ENCODE results near the gene ABR.
"Not testable (repeated sequence)": the region's sequence is repeated elsewhere in the genome, so short reads cannot be mapped to it uniquely, and the experiment has no call there.

Gene ABR

DNA sequence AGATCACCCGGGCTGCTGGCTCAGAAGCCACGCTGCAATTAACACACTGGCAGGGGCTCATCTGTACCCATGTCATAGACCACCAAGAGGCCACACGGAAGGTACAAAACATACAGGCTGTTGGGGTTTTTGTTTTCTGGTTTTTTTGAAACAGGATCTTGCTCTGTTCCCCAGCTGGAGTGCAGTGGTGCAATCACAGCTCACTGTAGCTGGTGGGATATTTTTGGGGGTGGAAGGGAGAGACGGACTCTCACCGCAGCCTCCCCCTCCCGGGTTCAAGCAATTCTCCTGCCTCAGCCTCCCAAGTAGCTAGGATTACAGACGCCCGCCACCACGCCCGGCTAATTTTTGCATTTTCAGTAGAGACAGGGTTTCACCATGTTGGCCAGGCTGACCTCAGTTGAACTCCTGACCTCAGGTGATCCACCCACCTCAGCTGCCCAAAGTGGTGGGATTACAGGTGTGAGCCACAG, 19.5 kb upstream of the ABR start:
- DNase-seq, result not testable (repeated sequence)

DNA sequence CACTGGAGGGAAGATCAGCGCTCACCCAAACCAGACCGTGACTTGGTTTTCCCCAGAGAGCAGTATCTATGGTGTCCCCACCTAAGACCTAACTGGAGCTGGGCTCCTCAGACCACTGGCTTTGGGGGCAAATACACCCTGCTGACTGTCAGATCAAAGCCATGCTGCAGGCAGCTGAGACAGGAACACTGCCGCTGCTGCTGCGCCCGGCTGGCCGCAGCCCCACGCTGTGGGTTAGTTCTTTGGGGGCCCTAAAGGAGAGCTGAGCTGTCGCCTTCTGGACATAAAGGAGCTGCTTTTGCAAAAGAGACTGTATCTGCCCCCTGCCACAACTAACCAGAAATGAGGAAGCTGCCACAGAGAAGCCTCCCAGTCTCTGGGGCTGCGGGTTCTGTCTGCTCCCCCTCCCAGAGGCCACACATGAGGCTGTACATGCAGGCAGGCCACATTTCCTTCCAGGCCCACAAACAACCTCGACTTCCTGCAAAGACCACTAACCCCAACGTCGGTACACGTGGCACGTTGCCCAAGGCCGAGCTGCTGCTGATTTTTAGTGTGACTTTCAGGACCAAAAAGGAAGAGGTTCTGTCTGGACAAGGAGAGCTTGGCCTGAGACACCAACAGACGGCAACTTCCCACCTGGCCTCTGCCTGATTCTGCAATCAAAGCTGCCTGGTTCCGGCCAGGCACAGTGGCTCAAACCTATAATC, 18.2 kb upstream of the ABR start:
- no peak for DNase-seq

DNA sequence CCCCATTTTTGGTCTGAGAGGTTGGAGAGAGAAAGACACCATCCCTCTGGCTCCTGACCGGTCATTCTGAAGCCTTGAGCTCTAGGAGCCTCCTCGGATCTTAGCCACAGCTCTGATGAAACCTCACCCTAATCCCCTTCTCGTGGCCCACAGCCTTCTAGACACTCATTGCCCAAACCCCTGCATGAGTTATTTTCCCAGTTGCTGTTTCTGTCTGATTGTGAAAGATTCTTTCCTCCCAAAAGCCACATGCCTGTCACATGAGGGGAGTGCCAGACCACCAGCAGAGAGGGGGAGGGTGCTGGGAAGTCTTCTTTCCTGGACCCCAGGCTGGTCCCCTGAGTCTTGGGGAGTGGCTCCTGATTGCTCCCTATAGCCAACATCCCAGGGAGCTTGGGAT, 17.6 kb upstream of the ABR start:
- no peak for DNase-seq

DNA sequence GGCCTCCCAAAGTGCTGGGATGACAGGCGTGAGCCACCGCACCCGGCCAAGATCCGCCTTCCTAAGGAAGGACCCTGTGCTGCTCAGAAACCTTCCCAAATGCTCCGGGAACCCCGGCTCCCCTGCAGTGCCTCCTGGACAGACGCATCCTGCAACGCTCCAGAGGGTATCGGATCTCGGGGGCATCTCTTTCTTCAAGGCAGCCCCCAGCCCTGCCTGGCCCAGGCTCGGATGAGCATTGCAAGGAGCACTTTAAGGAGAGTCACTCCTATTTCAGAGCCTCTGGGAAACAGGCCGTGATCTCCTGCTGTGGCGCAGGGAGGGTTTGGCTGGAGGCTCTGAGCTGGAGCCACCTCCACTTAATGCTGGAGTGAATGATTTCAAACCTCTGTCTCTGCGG, 17.2 kb upstream of the ABR start:
- no peak for DNase-seq

DNA sequence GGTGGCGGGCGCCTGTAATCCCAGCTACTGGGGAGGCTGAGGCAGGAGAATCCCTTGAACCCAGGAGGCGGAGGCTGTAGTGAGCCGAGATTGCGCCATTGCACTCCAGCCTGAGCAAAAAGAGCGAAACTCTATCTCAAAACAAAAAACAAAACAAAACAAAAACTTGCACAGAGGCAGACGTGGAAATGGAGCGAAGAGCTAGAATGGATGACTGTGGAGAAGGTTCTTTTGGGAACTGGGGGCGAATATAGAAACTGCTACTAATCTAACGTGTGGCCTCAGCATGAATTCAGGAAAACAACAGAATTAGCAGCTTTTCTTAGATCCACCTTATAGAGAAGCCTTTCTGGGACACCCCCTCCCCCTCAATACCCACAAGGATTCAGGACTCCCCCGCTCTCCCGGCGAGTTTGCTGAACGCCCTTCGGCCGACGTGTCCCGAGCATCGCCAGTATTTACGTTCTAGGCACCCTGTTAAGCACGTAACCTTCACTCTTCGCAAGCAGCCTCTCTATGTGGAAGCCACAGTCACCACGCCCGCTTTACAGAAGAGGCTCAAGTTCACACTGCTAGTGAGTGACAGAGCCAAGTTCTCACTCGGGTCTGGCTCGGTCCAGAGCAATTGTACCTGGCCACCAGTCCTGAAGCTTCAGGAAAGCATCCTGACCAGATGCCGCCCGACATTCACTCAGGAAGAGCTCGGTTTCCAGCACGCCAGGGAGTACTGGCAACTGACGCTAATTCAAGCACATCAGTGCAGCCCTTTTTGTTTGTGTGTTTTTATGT, 13.3 kb upstream of the ABR start:
- DNase-seq, result no peak

DNA sequence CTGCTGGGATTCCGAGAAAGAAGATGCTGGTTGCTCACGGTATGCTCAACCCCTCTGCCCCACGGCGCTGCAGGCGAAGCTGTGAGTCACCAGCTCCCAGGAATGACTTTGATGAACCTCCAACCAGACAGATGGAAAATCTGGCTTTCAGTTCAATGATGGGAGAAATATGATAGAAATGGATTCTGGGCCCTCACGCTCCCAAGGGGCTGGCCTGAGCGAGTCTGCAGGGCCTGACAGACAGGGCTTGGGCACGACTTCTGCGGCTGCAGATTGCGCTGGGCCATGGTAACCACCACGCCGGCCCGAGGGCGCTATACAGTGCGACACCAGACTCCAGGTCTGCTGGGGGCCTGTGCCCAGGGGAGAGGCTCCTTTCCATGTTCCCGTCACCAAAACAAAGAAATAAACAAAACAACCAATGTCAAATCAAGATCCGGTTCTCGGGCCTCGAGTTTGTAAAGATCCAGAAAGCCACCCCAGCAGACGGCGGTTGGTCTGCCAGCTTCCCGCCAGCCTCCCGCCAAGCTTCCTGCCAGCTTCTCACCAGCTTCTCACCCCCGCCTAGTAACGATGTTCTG, 11.1 kb upstream of the ABR start:
- DNase-seq, result peak; percentile 51 to 79

DNA sequence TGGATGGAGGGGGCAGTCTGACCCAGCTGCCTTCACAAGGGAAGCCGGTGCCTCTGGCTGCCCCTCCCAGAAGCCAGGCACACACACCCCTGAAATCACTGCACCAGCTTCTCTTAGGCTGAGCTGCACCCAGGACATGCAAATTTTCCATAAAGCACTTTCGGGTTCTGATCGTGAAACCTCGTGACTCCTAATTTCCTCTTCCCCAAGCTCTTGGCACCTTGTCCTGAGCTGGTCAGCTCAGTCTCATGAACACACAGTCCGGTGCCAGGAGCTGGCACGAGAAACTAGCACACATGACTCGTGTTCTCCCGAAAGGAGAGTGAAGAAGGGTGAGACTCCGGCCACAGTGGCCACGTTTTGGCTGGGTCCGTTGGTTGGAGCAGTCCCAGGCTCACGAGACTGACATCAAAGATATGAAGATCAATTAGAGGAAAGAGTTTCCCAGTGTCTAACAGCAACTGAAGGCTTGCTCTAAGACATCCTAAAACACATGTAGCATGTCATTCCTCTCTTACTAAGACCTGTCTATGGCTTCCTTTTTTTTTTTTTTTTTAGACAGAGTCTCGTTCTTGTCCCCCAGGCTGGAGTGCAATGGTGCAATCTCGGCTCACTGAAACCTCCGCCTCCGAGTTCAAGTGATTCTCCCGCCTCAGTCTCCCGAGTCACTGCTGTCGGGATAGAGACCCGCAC, 9.2 kb upstream of the ABR start:
- peak in 1 of 2 experiments; percentile 18 for DNase-seq

DNA sequence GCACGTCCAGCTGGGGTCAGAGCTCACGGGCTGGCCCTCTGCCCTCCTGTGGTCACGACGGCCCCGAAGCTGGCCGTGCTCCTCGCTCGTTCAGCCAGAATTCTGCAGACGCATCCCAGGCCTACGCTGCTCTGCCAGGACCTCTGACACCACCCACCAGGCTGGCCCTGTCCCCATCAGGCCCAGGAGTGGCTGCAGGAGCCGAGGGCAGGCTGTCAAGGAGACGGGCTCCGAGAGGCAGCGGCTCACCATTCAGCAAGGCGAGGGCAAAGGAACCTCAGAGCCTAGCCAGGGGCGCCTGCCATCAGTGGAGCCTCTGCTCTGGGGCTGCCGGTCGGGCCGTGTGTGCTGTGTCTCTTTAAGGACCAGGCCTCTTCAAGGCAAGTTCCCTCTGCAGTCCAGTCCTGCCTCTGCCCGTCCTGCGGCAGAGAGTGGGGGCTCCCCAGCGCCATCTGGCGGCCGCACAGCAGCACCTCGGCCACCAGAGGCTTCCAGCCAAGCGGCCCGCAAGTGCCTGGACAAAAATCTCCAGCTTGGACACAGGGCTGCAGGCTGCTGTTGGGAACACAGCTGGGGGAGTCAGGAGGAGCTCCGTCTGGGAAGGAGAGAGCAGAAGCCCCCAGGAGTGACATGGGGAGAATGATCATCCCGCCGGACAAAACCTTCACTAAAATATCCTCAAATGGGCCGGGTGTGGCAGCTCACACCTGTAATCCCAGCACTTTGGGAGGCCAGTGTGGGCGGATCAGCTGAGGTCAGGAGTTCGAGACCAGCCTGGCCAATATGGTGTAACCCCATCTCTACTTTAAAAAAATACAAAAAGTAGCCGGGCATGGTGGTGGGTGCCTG, 7.4 kb upstream of the ABR start:
- peak in 1 of 2 experiments; percentile 69 for DNase-seq

DNA sequence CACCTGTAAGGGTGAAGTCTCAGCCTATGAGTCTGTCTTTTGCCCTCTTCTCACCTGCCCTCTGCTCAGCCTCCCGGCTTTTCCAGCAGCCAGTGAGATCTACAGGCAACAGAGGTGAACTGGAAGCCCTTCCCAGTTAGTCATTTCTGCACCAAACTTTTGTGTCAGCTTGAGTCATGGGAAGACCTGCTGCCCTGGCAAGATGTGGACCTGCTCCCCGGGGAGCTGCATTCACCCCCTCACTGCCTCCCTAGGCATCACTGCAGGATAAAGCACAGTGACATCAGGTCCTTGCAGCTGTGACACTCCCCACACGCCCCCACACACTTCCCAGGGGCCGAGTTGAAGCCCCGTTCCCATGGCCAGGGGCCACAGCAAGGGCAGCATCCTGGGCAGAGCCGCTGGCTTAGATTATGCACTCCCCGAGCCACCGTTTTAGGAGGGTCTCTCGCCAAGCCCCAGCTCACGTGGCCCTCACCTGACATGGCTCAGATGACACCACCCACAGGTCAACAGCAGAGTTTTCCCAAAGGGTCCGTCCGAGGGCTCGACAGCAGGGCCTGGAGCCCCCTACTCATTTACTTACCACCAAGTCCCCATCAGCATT, 6.5 kb upstream of the ABR start:
- no peak for DNase-seq

DNA sequence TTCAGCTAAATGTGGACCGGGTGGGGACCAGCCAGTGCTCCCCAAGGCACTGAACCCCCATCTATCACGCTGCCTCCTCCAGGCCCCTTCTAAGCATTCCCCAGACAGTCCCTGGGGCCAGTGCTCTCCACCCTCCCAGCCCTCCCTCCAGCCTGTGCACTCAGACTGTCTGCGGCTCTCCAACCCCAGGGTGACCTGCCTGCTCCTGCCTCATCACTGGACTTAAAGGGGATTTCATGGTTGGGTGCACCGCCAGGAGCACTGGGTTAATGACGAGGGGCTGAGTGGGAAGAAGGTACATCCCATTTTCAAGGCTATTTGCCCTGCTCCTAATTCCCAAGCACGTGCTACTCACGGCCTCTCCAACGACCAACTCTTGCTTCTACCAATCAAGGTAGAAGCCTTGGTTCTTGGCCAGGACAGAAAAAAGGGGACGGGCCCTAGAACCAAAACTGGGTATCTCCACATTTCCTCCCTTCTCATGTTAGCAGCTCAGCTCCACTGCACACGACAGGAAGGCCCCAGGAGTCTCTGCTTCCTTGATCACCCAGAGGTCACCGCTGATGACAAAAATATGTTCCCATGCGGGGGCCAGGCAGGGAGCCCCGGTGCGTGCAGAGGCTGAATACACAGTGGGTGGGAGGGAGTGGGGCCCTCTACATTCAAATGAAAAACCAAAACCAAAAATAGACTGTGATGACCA, 3.5 kb upstream of the ABR start:
- no peak for DNase-seq

DNA sequence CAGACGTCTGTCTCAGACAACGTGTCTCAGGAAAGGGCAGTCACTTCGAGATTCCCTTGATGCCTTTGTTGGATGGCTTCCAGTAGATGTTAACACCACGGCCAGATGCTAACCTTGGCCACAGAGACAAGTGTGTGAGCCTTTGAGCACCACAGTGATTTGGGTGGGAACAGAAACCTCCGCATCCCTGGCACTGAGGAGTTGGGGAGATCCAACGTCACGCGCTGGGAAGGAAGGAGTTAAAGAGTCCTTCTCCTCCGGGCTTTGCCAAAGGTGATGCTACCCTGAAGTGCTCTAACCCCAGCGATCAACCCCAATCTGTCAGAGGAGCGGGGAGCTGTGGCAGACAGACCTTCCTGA, 3.0 kb upstream of the ABR start:
- no peak for DNase-seq

DNA sequence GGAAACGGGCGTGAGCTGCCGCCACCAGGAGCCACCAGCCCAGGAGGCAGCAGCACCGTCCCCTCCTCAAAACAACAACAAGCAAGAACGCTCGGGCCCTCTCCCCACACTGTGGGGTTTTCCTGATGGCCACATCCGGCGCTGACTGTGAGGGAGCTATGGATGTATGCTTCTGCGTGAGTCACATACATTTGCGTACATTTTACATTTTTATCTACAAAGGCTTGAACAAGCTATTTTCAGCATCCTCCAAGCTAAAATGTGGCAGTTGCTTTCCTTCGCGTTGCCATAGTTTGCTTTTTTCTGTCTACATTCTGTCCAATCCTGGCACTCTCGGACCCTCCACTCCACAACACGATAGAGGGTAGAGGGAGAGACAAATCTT, 2.0 kb upstream of the ABR start:
- DNase-seq, result no peak

DNA sequence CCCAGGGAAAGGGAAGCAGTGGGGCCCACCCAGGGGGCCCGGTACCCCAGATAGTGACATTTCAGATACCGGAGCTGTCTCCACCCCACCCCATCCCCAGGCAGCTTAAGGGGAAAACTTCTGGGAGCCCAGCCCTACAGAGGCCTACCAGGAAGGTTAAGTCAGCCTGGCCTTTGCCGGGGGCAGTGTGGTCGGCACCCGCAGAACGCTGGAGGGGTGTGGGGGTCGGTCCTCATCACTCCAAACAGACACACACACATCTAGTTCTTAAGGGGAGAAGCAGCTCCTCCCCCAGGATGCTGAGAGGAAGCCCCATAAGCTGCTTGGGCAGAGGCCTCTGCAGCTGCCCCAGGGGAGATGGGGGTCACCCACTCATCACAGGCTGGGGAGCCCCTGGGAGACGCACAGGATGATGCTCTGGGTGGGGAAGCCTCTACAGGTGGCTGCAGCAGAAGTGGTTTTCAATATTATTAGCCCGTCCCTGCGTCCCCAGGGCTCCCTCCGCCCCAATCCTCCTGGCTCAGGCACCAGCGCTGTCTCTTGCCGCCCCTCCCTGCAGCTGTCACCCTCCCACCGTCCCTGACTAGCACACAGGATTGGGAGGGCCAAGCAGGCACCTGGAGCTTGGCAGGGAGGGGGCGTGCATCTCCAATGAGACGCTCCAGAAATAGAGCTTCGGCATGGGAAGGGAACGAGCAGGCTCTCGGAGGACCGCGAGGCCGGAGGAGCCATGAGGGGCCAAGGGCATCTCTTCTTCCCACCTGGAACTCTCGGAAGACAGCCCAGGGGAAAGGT, 1.4 kb upstream of the ABR start:
- no peak for DNase-seq

DNA sequence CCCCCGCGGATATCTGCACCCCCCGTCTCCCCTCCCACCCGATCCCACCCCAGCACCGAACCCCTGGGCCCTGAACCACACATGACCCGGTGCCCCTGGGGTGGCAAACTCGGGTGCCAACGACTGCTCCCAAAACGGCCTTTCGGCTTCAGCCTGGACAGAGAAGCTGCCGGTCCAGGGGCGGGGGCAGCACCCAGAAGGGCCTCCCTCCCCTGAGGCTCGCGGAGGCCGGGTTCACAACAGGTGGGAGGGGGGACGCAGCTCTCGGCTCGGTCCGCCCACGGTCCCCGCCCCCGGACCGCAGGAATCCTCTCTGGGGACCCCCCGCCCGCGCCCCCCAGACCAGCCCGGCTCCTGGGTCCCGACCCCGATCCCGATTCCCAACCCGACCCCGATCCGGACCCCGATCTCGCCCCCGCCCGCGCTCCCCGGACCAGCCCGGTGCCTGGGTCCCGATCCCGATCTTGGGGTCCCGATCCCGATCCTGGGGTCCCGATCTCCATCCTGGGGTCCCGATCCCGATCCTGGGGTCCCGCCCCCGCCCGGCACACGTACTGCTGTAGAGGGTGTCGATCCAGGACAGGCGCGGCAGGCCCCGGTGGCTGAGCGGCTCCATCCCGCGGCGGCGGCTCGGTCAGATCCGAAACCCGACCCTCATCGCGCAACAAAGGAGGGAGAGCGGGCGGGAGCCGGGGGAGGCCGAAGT, 516 bp downstream of the ABR start:
- no peak for DNase-seq

DNA sequence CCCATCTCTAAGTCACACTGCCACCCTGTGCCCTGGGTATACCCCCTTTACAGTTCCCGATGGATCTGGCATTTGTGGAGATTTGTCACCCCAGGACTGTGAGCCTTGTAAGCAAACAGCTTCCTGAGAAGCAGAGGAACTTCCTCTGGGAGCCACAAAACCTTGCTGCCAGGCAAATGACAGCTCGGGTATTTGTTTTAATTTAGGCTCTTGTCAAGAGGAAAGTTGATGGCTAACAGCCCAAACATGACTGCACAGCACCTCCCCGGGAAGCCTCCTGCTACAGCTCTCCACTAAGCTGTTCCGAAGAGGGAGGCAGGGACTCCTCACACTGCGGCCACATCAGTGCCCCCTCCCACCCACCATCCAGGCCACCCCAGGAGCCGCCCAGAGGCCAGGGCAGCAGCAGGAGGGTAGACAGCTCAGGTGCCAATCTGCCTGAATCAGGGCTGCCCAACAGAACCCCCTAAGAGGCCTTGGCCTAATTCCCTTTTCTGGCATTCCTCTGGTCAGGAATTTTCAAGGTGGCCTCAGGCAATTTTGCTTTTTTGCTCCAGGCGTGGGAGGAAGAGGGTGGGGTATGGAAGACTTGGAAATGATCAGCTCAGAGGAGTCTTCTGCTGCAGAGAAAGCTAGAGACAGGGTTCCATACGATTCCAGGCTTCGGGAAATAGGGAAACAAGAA, 2.6 kb downstream of the ABR start:
- DNase-seq, result peak; percentile 18 to 34

DNA sequence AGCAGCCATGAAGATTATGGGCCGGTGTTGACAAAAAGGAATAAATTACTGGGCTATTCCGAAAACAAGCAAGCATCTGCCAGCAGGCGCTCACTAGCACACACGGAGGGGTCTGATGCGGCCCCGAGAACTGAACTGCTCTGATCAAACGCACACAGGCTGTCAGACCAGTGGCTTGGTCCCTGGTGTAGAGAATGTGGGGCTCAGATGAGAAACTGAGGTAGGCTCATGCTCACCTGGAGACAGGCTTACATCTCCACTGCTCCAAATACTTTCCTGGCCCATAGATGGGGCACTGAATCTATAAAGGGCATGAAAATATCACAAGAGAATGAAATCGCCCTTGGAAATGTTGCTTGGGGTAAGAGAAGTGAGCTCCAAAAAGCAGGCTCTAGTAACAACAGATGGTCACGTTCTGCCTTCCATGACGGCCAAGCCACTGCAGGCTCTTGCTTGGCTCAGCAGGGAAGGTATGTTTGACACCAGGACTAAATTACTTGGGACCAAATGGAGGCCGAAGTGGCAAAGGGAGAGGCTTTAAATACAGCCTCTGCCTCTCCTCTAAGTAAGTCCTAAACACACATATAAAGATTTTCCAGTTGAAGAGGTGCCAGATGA, 5.4 kb downstream of the ABR start:
- peak in 1 of 2 experiments; percentile 36 for DNase-seq

DNA sequence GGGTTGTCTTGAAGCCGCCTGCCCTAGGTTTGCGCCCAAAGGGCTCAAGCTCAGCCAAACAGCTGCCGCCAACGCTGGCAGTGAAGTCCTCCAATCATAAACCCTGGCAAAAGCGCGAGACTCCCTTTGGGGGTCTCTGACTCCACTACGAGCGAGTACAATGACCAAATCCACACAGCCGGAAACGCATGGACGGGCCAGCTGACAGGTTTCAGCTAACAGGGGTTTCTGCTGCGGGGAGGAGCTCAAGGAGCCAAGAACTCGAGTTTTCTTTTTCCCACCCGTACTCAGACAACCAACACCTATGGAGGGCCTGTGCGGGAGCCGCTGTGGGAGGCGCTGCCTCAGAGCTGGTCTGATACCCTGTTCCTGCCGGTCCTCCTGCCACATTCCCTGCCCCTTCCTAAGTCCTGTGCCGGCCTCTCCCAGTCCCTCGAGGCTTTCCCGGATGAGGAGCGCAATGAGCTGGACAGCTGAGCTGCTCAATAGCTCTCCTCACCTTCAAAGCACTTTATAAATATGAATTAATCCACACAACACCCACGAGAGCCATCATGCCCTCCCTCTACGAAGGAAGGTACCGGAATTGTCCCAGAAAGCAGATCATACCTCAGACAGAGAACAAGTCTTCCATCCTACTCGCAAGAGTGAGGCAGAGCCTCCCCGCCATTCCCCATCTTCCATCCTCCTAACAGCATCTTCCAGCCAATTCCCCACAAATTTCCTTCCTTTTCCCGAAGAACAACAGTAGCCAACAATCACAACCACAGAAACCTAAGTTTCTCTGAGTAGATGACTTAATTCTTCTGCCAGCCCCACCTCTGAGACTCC, 6.1 kb downstream of the ABR start:
- no peak for DNase-seq

DNA sequence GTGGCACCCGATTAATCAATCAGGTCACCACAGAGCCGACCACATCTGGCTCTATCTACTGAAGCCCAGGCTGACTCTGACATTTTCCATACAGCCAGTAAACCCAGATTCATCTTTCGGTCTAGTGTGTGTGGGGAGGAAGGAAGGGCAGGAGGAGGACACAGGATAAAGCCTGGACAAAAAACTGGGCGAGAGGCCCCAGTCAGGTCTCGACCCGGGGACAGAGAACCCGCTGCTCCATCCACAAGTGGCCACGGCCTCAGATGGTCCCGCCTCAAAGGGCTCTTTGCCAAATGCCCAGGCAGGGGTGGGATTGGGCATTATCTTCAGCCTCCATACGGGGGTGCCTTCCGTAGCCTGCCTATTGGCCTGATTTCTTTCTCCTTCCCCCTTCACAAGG, 7.8 kb downstream of the ABR start:
- DNase-seq, result no peak

All from NCI-H446 (cell line).